OCI-LY7 (cell line): ENCODE measurements around the gene LUC7L3. TPM values are rescaled to one million over a fixed set of nuclear protein-coding genes. Genes with fewer than 3 reads are reported as not detected.

Experiments used
- BruUV-seq: library from RNA; stranded (reverse); fragments of 400-500 nt; replicated peaks from 2 replicates; lab custom pipeline; 2021; lab: Mats Ljungman, UMichigan
- CTCF ChIA-PET: fragments of 300-600 bp; sonication (Branson Sonifier 250); formaldehyde crosslinking; loops from one replicate; lab custom pipeline; 2022; ENCODE audit warnings: antibody characterized with exemption; ENCODE audit not compliant: unreplicated experiment; lab: Charles Lee
- POLR2A ChIA-PET: fragments of 300-600 bp; sonication (Branson Sonifier 250); formaldehyde crosslinking; loops from one replicate; lab custom pipeline; 2022; ENCODE audit warnings: antibody characterized with exemption; lab: Charles Lee
- DNase-seq: peaks from one replicate; pipeline ENCODE4 v3.0.0-alpha.2; 2015; ENCODE audit warnings: low spot score
- H2AFZ ChIP-seq: fragments of 200-600 bp; sonication (generic), shearing (Covaris generic); 2 replicates; pipeline ENCODE4 v1.6.1; 2014; ENCODE audit warnings: mild to moderate bottlenecking, antibody characterized with exemption, low read length, moderate library complexity
- H3K27ac ChIP-seq: fragments of 200-600 bp; sonication (generic); 2 replicates; pipeline ENCODE4 v1.5.1; 2014; ENCODE audit warnings: mixed run types, low read depth, mild to moderate bottlenecking, moderate library complexity, low read length, inconsistent platforms; ENCODE audit not compliant: poor library complexity, severe bottlenecking
- H3K36me3 ChIP-seq: fragments of 200-600 bp; sonication (generic); 2 replicates; pipeline ENCODE4 v1.6.1; 2014; ENCODE audit warnings: mild to moderate bottlenecking, antibody characterized with exemption, low read length, moderate library complexity, mixed read lengths; ENCODE audit not compliant: insufficient read depth
- H3K4me1 ChIP-seq: fragments of 200-600 bp; sonication (generic); 2 replicates; pipeline ENCODE4 v1.5.1; 2014; ENCODE audit warnings: mild to moderate bottlenecking, low read length; ENCODE audit not compliant: insufficient read depth, poor library complexity, severe bottlenecking
- H3K4me2 ChIP-seq: fragments of 200-600 bp; sonication (generic); 2 replicates; pipeline ENCODE4 v1.6.1; 2014; ENCODE audit warnings: mild to moderate bottlenecking, low read length
- H3K4me3 ChIP-seq: fragments of 200-600 bp; sonication (generic); 2 replicates; pipeline ENCODE4 v1.5.1; 2014; ENCODE audit warnings: mild to moderate bottlenecking, low read depth, low read length; ENCODE audit not compliant: poor library complexity, severe bottlenecking
- H3K79me2 ChIP-seq: fragments of 200-600 bp; sonication (generic); 2 replicates; pipeline ENCODE4 v1.6.1; 2016; ENCODE audit warnings: low read depth, mild to moderate bottlenecking, low read length, moderate library complexity, mixed read lengths; ENCODE audit not compliant: insufficient read depth
- H3K9me2 ChIP-seq: fragments of 200-600 bp; sonication (generic); 2 replicates; pipeline ENCODE4 v1.6.1; 2016; ENCODE audit warnings: mild to moderate bottlenecking, low read length, mixed read lengths; ENCODE audit not compliant: insufficient read depth
- H3K9me3 ChIP-seq: fragments of 200-600 bp; sonication (generic); 2 replicates; pipeline ENCODE4 v1.6.1; 2014; ENCODE audit warnings: mild to moderate bottlenecking, mixed run types, low read length, mixed read lengths
- H4K20me1 ChIP-seq: fragments of 200-600 bp; sonication (generic); 2 replicates; pipeline ENCODE4 v1.6.1; 2014; ENCODE audit warnings: mild to moderate bottlenecking, antibody characterized with exemption, low read length, moderate library complexity, mixed read lengths; ENCODE audit not compliant: insufficient read depth
- CTCF ChIP-seq: fragments of 200-600 bp; sonication (generic); conservative IDR thresholded peaks from 2 replicates; pipeline ENCODE4 v1.5.1; 2014; ENCODE audit warnings: mild to moderate bottlenecking, antibody characterized with exemption, low read length, moderate library complexity, mixed read lengths
- EZH2phosphoT487 ChIP-seq: fragments of 200-600 bp; sonication (generic); IDR thresholded peaks from 2 replicates; pipeline ENCODE4 v1.6.1; 2018; ENCODE audit warnings: low read depth, borderline replicate concordance, mild to moderate bottlenecking, mixed run types, antibody characterized with exemption, low read length, moderate library complexity, mixed read lengths
- intact Hi-C: fragments of 100-400 bp; cut with micrococcal nuclease; formaldehyde crosslinking; loops from one replicate; pipeline ENCODE4 v1.10.0; 2022; ENCODE audit not compliant: unreplicated experiment
- total RNA-seq, 2 experiments: library from RNA; depleted of rRNA in 1 of 2; stranded (reverse); fragments of >200 nt in 1 of 2; shearing (Covaris generic) in 1 of 2; gene quantifications; 2 replicates each; pipeline ENCODE4 v1.2.3, GENCODE V29; 2014 to 2022

Gene LUC7L3
- total RNA-seq, 2 experiments from 2014 or later: 109 to 190 TPM

- CTCF ChIA-PET: interaction anchor here (0.8 kb wide), 1 partner anchor 11 kb away, joined by 4 read pairs; no protein-coding TSS in a partner anchor
Measured at GRCh38 chr17:50775926-50776325, 56.5 kb downstream of the LUC7L3 start.

GRCh38 chr17:50778471-50778870 lies 59.1 kb downstream of the LUC7L3 start:
- ChIA-PET POLR2A (no interaction called here), CTCF (no interaction called here)
- no peak for DNase-seq
- Histone ChIP-seq H3K9me2 (no peaks in the 10 kb centered on the region), H3K27ac (no peak overlapping the region), H2AFZ (no peak overlapping the region), H3K9me3 (no peaks in the 10 kb centered on the region), H4K20me1 (no peaks in the 10 kb centered on the region), H3K36me3 (no peaks in the 10 kb centered on the region), H3K4me2 (no peak overlapping the region), H3K79me2 (no peaks in the 10 kb centered on the region), H3K4me3 (no peak overlapping the region), H3K4me1 (no peaks in the 10 kb centered on the region)
- intact Hi-C loops: no loop called here
- TF ChIP-seq CTCF (no peak), EZH2phosphoT487 (no peak)
- no TSS peak for BruUV-seq

More at GRCh38 chr17:50775926-50776325, 56.5 kb downstream of the LUC7L3 start:
- H3K36me3 ChIP-seq: no peaks in the 10 kb centered on the region
- BruUV-seq: no TSS peak
- no peaks in the 10 kb centered on the region for H3K79me2 ChIP-seq
- no peak overlapping the region for H2AFZ ChIP-seq
- no peak for TF ChIP-seq CTCF
- TF ChIP-seq EZH2phosphoT487: no peak
- no peak overlapping the region for H3K4me2 ChIP-seq
- no peaks in the 10 kb centered on the region for H4K20me1 ChIP-seq
- DNase-seq: no peak
- intact Hi-C loops: no loop called here
- POLR2A ChIA-PET: interaction anchor here (1.6 kb wide), 1 partner anchor 12 kb away, joined by 9 read pairs; no protein-coding TSS in a partner anchor
- no peak overlapping the region for H3K27ac ChIP-seq
- peaks cover 6% of the 10 kb centered on the region for H3K4me1 ChIP-seq
- H3K9me2 ChIP-seq: no peaks in the 10 kb centered on the region
- no peak overlapping the region for H3K4me3 ChIP-seq
- no peaks in the 10 kb centered on the region for H3K9me3 ChIP-seq

- Histone ChIP-seq H3K36me3 (no peaks in the 10 kb centered on the region), H3K9me3 (no peaks in the 10 kb centered on the region), H3K4me1 (no peaks in the 10 kb centered on the region), H4K20me1 (no peaks in the 10 kb centered on the region), H3K9me2 (no peaks in the 10 kb centered on the region), H3K27ac (no peak overlapping the region), H3K4me3 (no peak overlapping the region), H3K4me2 (no peak overlapping the region), H2AFZ (no peak overlapping the region), H3K79me2 (no peaks in the 10 kb centered on the region)
- DNase-seq: no peak
- TF ChIP-seq EZH2phosphoT487 (no peak), CTCF (no peak)
- ChIA-PET POLR2A (no interaction called here), CTCF (no interaction called here)
- intact Hi-C loops: no loop called here
- no TSS peak for BruUV-seq
Measured at GRCh38 chr17:50778988-50779387, 59.6 kb downstream of the LUC7L3 start.
